OCI-LY3 (cell line): Measurements from ENCODE around the gene CWC27.

Source experiments
- EZH2phosphoT487 ChIP-seq: fragments of 200-600 bp; shearing (Covaris generic); IDR thresholded peaks from 2 replicates; pipeline ENCODE4 v1.6.1; 2018; ENCODE audit warnings: antibody characterized with exemption, mixed run types, low read depth
- TF ChIP-seq, protein P1 (sequence below): fragments of 200-600, 300-600 bp; sonication (generic); IDR thresholded peaks from 2 replicates; pipeline ENCODE4 v1.5.1; 2014; ENCODE audit warnings: antibody characterized with exemption, low read length, low read depth

DNA sequence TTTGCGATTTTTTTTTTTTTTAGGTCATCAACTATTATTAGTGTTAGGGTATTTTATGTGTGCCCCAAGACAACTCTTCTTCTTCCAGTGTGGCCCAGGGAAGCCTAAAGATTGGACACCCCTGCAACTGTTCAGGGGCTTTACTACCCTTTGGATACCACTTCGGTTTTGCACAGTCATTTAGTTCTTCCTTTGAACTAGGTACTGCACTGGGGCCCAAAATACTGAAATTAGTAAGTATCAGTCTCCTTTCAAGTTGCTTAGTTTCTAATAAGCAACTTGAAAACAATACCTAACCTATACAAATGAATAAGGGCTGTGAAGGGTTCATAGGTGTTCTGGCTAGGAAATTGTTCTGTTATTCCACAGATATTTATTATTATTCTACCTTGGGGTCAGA is 45.3 kb downstream of the CWC27 start:
- TF ChIP-seq, protein P1, sequence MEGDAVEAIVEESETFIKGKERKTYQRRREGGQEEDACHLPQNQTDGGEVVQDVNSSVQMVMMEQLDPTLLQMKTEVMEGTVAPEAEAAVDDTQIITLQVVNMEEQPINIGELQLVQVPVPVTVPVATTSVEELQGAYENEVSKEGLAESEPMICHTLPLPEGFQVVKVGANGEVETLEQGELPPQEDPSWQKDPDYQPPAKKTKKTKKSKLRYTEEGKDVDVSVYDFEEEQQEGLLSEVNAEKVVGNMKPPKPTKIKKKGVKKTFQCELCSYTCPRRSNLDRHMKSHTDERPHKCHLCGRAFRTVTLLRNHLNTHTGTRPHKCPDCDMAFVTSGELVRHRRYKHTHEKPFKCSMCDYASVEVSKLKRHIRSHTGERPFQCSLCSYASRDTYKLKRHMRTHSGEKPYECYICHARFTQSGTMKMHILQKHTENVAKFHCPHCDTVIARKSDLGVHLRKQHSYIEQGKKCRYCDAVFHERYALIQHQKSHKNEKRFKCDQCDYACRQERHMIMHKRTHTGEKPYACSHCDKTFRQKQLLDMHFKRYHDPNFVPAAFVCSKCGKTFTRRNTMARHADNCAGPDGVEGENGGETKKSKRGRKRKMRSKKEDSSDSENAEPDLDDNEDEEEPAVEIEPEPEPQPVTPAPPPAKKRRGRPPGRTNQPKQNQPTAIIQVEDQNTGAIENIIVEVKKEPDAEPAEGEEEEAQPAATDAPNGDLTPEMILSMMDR = no peak
- no peak for TF ChIP-seq EZH2phosphoT487
